Nucleus accumbens (tissue), 56 donors: ENCODE data around the gene RFC4.

ENCODE experiments used
- DNase-seq, 56 donors: peaks; one replicate each; lab custom pipeline; 2025; lab: John Stamatoyannopoulos, UW

Gene RFC4

DNA sequence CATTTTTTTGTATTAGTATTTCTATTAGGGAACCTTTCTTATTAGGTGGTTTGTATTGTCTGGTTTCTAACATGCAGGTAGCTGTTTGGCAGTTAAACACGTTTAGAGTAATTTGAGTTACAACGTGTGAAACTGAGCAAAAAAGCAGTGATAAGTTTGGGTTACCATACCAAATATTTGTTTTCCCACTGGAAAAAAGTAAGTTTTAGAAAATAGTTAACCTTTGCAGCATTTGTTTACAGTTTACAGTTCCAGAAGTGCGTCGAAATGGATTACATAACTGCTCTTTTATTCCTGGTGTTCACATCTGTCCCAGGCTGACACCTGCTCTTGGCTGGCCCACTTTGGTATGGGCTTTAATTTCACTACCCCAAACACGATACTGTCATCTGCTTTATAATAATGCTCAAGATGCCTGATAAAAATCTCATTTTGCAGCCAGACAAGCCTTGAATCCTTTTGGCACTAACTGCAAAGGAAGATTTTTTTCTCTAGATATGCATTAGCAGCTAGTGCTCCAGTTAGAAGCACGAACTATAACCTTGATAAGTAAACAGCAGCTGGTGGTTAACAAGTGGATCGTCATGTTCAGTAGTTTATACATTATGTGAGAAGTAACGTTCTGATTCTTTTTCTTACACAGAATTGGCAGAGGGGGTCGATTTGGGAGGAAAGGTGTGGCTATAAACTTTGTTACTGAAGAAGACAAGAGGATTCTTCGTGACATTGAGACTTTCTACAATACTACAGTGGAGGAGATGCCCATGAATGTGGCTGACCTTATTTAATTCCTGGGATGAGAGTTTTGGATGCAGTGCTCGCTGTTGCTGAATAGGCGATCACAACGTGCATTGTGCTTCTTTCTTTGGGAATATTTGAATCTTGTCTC is 17.6 kb downstream of the RFC4 start:
- DNase-seq = no peak

DNA sequence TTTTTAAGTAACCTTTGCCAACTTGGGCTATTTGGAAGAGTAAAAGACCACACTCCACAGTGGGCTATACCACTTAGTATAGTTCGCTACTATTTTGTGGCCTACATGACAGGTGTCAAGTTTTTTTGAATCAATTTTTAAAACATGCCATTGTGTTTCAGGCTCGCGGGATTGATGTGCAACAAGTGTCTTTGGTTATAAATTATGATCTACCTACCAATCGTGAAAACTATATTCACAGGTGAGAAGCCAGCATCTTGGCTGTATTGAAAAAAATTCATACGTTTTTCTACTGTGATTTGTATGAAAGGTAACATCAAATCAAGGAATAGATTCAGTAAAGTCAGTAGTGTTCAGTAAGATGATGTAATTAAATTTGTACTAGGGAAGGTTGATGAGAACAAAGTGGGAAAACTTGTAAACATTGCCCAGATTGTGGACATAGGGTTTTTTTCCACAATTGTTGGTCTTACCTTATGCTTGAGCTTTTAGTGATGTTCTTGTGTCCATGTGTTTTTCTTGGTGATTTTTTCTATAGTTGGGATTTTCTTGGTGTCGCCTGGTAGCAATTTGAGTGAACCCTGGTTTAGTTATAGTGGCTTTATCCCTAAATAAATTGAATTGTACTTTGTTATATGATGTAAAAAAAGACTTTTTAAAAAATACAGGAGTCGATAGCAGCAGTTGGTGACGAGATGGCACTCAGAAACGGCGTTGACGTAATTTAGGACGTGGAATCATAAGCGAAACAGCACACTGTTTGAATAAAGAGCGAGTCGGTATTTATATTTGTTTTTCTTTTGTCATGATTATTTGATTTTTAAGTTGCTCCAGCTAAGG is 18.4 kb downstream of the RFC4 start:
- no peak for DNase-seq

GRCh38 chr3:186786922-186787321 is 19.4 kb downstream of the RFC4 start:
- DNase-seq = no peak

- no peak for DNase-seq
Measured at GRCh38 chr3:186785495-186786018, 20.7 kb downstream of the RFC4 start.

- no peak for DNase-seq
Measured at GRCh38 chr3:186784820-186785494, 21.3 kb downstream of the RFC4 start.

DNA sequence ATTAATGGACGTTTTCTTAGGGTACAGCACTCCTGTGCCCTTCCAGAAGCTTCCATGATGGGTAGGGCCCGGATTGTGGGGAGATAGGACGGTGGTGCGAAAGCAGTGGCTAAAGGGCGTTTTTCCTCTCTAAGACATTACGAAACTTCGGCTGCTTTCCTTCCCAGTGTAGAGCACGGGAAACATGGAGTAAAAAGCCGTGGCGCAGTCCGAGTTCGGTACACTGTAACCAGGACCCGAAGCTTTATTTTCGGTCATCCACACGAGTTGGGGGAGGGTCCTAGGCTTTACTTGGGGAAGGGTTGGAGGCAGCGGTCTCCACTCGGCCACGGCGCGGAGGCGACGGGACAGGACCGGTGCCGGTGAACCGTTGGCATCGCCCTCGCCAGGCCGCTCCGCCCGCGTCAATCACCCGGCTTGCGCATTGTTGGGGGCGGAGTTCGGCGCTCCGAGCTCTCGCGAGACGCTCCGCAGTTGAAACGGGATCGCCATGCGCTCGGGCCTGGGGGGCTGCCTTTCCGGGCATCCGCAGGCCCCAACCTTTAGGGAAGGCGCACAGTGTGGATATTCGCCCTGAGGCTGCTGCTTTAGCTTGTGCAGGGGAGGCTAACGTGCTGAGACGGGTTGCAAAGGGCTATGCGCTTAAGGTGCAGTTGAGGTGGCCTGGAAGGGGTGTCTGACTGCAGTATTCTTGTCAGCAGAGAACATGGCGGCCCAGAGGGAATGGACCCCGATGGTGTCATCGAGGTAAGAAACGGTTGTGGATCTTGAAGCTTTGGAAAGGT is 22.4 kb downstream of the RFC4 start:
- peak in 55 of 56 donors; percentile 17 to 89 (median 72) for DNase-seq

DNA sequence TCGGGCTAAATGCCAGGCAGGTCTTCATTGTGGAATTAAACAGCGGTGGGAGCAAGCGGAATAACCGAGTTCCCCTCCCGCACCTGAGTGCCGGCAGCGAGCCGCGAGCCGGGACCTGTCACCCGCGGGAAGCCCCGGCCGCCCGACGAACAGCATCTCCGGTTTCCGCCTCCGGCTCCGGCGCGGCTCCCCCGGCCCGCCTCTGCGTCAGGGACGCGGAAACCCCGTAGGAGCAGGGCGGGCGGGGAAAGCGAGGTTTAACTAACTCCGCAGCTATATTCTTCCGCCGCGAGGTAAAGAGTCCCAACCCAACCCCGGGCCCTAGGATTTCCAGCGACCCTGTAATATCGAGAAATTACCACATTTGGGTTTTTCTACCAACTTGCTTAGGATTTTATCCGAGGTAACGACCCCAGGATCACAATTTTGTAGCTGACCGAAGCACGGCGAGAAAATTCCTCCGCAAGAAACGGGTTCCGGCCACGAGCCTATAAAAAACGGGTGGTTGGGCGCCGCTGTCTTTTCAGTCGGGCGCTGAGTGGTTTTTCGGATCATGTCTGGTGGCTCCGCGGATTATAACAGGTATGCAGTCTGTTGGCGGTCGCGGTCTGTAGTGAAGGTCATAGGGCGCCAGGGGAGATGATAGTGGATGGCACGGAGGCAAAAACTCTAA is 23.1 kb downstream of the RFC4 start, which contains the start of gene EIF4A2:
TSS of gene EIF4A2 (plus strand) at position 520 of the 673 bp plus-strand sequence. CDS start at position 554, 34 bp downstream.
- DNase-seq = peak; percentile 6 to 94 (median 84)

GRCh38 chr3:186782542-186783057 is 23.7 kb downstream of the RFC4 start:
- DNase-seq = no peak

DNA sequence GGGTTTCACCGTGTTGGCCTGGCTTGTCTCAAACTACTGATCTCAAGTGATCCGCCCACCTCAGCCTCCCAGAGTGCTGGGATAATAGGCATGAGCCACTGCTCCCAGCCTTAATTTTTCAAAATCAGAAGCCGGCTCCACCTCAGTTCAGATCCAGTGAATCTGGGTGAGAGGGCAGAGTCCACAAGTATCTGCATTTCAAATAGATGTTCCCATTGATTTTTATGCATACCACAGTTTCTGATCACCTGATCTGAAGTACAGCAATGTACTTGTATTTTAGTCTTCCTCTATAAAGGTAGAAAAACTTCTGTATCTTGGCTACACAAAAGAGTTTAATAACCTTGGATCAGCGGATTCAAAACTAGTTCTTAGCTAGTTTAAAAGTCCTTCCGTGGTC is 27.1 kb downstream of the RFC4 start:
- DNase-seq = no peak

GRCh38 chr3:186775999-186776398 is 30.3 kb downstream of the RFC4 start:
- DNase-seq = no peak

DNA sequence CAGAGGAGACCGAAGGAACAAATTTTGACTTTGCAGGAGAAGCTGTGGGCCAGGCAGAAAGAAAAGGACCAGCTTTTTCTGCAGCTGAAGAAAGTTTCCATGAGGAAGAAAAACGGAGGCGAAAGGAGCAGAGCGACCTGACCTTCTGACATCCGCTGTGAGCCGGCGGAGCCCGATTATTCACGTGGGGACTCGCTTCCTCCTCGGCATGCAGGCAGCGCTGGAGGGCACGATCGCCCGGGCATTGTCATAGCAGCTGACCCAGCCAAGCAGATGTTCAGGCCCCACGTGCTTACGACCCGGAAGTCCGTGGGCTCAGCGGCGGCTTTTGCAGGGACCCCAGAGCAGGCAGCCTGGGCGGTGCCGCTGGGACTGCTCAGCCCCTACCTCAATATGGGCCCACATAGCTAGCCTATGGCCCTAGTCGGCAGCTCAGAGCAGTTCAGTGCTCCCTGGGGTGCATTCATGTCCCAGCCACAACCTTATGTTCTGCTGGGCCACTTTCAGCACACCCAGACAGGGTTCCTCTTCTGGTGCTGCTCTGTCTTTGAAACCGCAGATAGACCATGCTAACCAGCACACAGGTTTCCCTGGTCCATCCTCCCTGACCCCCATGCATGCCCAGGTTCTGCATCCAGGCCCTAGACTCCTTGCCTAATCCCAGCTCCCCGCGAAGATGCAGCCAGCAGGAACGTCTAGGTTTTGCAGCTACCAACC is 33.4 kb downstream of the RFC4 start:
- DNase-seq = peak in 53 of 56 donors; percentile 1 to 69 (median 35)

GRCh38 chr3:186772281-186772694 is 34.0 kb downstream of the RFC4 start:
- DNase-seq = peak in 4 of 56 donors; percentile 10 to 33 (median 18)

- DNase-seq = no peak
Measured at GRCh38 chr3:186760897-186761447, 45.3 kb downstream of the RFC4 start.

GRCh38 chr3:186760141-186760833 is 46.0 kb downstream of the RFC4 start:
- no peak for DNase-seq

DNA sequence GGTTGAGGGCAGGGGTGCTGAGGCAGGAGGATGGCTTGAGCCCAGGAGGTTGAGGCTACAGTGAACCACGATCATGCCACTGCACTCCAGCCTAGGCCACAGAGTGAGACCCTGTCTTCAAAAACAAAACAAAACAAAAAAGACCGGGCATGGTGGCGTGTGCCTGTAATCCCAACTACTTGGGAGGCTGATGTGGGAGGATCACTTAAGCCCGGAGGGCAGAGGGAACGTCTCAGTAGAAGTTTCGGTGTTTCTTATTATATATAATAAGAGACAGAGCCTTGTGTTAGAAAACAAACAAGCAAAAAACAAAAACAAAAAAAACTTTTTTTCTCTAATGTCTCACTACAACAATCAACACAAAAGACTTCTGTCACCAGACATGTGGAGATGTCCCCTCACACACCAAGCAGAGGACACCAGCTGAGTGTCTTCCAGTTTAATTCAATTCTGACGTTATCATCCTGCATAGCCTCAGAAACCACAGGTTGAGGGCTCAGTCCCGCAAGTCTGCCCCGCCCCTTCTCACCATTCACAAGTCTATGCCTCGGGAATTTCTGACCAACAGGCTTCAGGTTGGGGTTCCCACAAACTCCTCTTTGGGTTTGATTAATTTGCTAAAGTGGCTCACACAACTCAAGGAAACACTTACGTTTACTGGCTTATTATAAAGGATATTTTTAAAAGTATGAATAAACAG is 46.9 kb downstream of the RFC4 start:
- DNase-seq = no peak

DNA sequence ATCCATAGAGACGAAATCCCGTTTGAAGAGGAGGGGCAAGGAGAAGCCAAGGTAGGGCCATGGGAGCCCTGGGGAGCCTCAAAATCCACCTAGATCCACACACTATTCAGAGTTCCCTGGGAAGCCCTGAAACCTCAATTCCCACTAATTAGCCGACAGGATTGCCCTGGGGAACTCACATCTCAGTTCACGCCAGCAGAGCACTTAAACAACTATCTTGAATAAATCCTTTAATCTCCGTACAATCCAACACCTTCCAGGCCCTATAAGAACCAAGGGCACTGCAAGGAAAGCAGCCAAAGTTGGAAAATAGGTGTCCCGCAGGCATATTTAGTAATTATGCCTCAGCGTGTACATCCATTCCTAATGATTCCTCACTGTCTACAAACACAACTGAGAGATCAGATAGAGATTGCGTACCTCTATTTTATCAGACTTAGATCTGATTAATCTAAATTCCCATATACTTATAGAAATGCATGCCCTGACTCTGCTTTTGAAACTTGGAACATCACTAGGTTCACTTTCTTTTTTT is 48.5 kb downstream of the RFC4 start:
- no peak for DNase-seq
